Panc1 (cell line): ENCODE measurements around the gene CARMIL1. TPM values are rescaled to one million over a fixed set of nuclear protein-coding genes. Genes with fewer than 3 reads are reported as not detected.

Experiments used
- ATAC-seq: fragments of 200-7000 bp; cut with Tn5 transposase; 2 replicates; pipeline ENCODE4 v1.9.1; 2020; ENCODE audit warnings: mild to moderate bottlenecking, moderate library complexity
- BruUV-seq: library from RNA; stranded (reverse); fragments of 400-500 nt; replicated peaks from 2 replicates; lab custom pipeline; 2021; lab: Mats Ljungman, UMichigan
- CTCF ChIA-PET: fragments of 300-600 bp; sonication (Branson Sonifier 250); formaldehyde crosslinking; loops from one replicate; lab custom pipeline; 2022; ENCODE audit warnings: antibody characterized with exemption; lab: Charles Lee
- POLR2A ChIA-PET: fragments of 300-600 bp; sonication (Branson Sonifier 250); formaldehyde crosslinking; loops from one replicate; lab custom pipeline; 2022; ENCODE audit warnings: antibody characterized with exemption; lab: Charles Lee
- DNase-seq: peaks from one replicate; pipeline ENCODE4 v3.0.0-alpha.2; 2010; ENCODE audit warnings: low read depth, low spot score
- H3K27ac ChIP-seq: 2 replicates; pipeline ENCODE4 v1.5.1; 2011; ENCODE audit warnings: mild to moderate bottlenecking, low read length, inconsistent platforms
- H3K27me3 ChIP-seq: fragments of 200-500 bp; sonication (Bioruptor generic); 2 replicates; pipeline ENCODE4 v1.6.0; 2014; ENCODE audit warnings: low read length, inconsistent platforms; ENCODE audit not compliant: control insufficient read depth, insufficient read depth
- H3K36me3 ChIP-seq: fragments of 200-500 bp; sonication (Bioruptor generic); 2 replicates; pipeline ENCODE4 v1.5.1; 2014; ENCODE audit warnings: inconsistent platforms, mild to moderate bottlenecking, low read length, moderate library complexity; ENCODE audit not compliant: control insufficient read depth, insufficient read depth
- H3K4me1 ChIP-seq: 2 replicates; pipeline ENCODE4 v1.5.1; 2011; ENCODE audit warnings: inconsistent platforms, mild to moderate bottlenecking, low read length, moderate library complexity; ENCODE audit not compliant: control insufficient read depth, insufficient read depth
- H3K4me3 ChIP-seq, 2 experiments: 2 replicates each; pipeline ENCODE4 v1.5.1; 2011 to 2012; ENCODE audit warnings: low read depth in 2 of 2, low read length in 2 of 2, mild to moderate bottlenecking in 2 of 2, inconsistent platforms in 1 of 2, moderate library complexity in 1 of 2
- H3K9me3 ChIP-seq: fragments of 200-500 bp; sonication (Bioruptor generic); 2 replicates; pipeline ENCODE4 v1.5.1; 2014; ENCODE audit warnings: low read depth, mild to moderate bottlenecking, inconsistent platforms, low read length, moderate library complexity; ENCODE audit not compliant: control insufficient read depth, insufficient read depth
- CTCF ChIP-seq: fragments of 450-650 bp; IDR thresholded peaks from 2 replicates; pipeline ENCODE4 v1.5.1; 2017; ENCODE audit warnings: mild to moderate bottlenecking
- POLR2AphosphoS5 ChIP-seq: IDR thresholded peaks from 2 replicates; pipeline ENCODE4 v1.6.1; 2012; ENCODE audit warnings: mild to moderate bottlenecking, low read depth, low read length, moderate library complexity
- REST ChIP-seq, 2 experiments: IDR thresholded peaks; 2 replicates each; pipeline ENCODE4 v1.6.1; 2011 to 2012; ENCODE audit warnings: low read depth in 2 of 2, control low read depth in 1 of 2, low read length in 1 of 2, mild to moderate bottlenecking in 1 of 2, moderate library complexity in 1 of 2; ENCODE audit not compliant: insufficient read depth in 1 of 2
- SIN3A ChIP-seq: IDR thresholded peaks from 2 replicates; pipeline ENCODE4 v1.6.1; 2012; ENCODE audit warnings: low read depth, mild to moderate bottlenecking, low read length, moderate library complexity, borderline replicate concordance; ENCODE audit not compliant: insufficient read depth
- TCF7L2 ChIP-seq: IDR thresholded peaks from 2 replicates; pipeline ENCODE4 v1.6.1; 2011; ENCODE audit warnings: mild to moderate bottlenecking, low read depth, low read length, inconsistent platforms
- in situ Hi-C: cut with HindIII; loops from 2 replicates; pipeline ENCODE4 v1.10.0; 2016; ENCODE audit warnings: low sequenced_read_pairs, low pct_unique_long_range_greater_than_20kb
- intact Hi-C: fragments of 100-400 bp; cut with micrococcal nuclease; formaldehyde crosslinking; loops from one replicate; pipeline ENCODE4 v1.10.0; 2022; ENCODE audit not compliant: unreplicated experiment
- total RNA-seq: library from RNA; stranded (reverse); gene quantifications from one replicate; pipeline ENCODE4 v1.2.1, GENCODE V29; 2021; ENCODE audit not compliant: unreplicated experiment

CARMIL1 gene
- total RNA-seq, 1 experiment from 2014 or later: 4.0 TPM

- Histone ChIP-seq H3K36me3 (no peaks in the 10 kb centered on the region), H3K9me3 (no peaks in the 10 kb centered on the region), H3K4me3 (no peak overlapping the region), H3K4me1 (no peaks in the 10 kb centered on the region), H3K27ac (no peak overlapping the region), H3K27me3 (no peaks in the 10 kb centered on the region)
- ATAC-seq (no peak), DNase-seq (no peak)
- in situ Hi-C loops: no loop called here
- CTCF ChIA-PET: no interaction called here
- BruUV-seq: no TSS peak
- POLR2A ChIA-PET: interaction anchor here (0.6 kb wide), 1 partner anchor 394 kb away, joined by 4 read pairs; no protein-coding TSS in a partner anchor
- TF ChIP-seq POLR2AphosphoS5 (no peak), REST (IDR thresholded peaks at IDR 0.05; ENCODE audit: insufficient read depth in 1 of 2, low read depth in 2 of 2, low read length in 1 of 2) (no peak), SIN3A (no peak), CTCF (no peak), TCF7L2 (no peak)
- intact Hi-C loops: no loop called here
These were observed 63.6 kb downstream of the CARMIL1 start for GRCh38 chr6:25342802-25343201.

- Histone ChIP-seq H3K36me3 (no peaks in the 10 kb centered on the region), H3K4me1 (no peaks in the 10 kb centered on the region; the same call in 1 of the 2 replicates), H3K4me3 (no peak overlapping the region), H3K9me3 (no peaks in the 10 kb centered on the region), H3K27me3 (no peaks in the 10 kb centered on the region), H3K27ac (no peak overlapping the region)
- in situ Hi-C loops (no loop called here), intact Hi-C loops (no loop called here)
- ChIA-PET POLR2A (no interaction called here), CTCF (no interaction called here)
- DNase-seq (no peak), ATAC-seq (no peak)
- no TSS peak for BruUV-seq
- TF ChIP-seq CTCF (no peak), POLR2AphosphoS5 (no peak), REST (IDR thresholded peaks at IDR 0.05; ENCODE audit: insufficient read depth in 1 of 2, low read depth in 2 of 2, low read length in 1 of 2) (no peak), SIN3A (no peak)
These were observed 64.8 kb downstream of the CARMIL1 start for GRCh38 chr6:25343984-25344383.
